Right cardiac atrium (tissue), 5 donors: ENCODE measurements around the gene ZC3H11A. TPM values are rescaled to one million over a fixed set of nuclear protein-coding genes. Genes with fewer than 3 reads are reported as not detected.

Source experiments
- ATAC-seq, 2 donors: fragments of 200-7000 bp; cut with Tn5 transposase; one replicate each; pipeline versions ENCODE4 v1.8.0 to v1.9.1; 2020; ENCODE audit warnings: moderate library complexity in 2 of 2, mild to moderate bottlenecking in 1 of 2
- DNase-seq, 3 donors: peaks; one replicate each; pipeline ENCODE4 v3.0.0-alpha.2; 2020
- H3K27ac ChIP-seq: one replicate; pipeline ENCODE4 v1.5.1; 2013; ENCODE audit warnings: mild to moderate bottlenecking, low read length, control low read depth, moderate library complexity
- H3K27me3 ChIP-seq: one replicate; pipeline ENCODE4 v1.6.1; 2013; ENCODE audit not compliant: control insufficient read depth, insufficient read depth
- H3K4me1 ChIP-seq: one replicate; pipeline ENCODE4 v1.6.1; 2013; ENCODE audit warnings: low read length; ENCODE audit not compliant: control insufficient read depth, insufficient read depth
- H3K4me3 ChIP-seq: one replicate; pipeline ENCODE4 v1.5.1; 2013; ENCODE audit warnings: low read length, control low read depth
- H3K9me3 ChIP-seq: one replicate; pipeline ENCODE4 v1.6.1; 2013; ENCODE audit warnings: low read length; ENCODE audit not compliant: control insufficient read depth
- WGBS: extraction: QIAGEN DNeasy Blood & Tissue Kit; methylation state at CpG from one replicate; pipeline ENCODE4 v1.1.7; 2013; 5-methylcytosine and 5-hydroxymethylcytosine counted together
- intact Hi-C, 4 donors: fragments of 100-400 bp; cut with DNase I; formaldehyde crosslinking; loops; one replicate each; pipeline versions ENCODE4 v1.11.0 to v1.14.0; 2022 to 2023
- polyA plus RNA-seq: library from polyadenylated mRNA; stranded (reverse); fragments of 200-250 nt; gene quantifications from one replicate; pipeline ENCODE4 v1.2.3, GENCODE V29; 2013
- total RNA-seq, 4 donors: library from RNA; stranded (reverse); fragmentation: NEBNext Ultra II Directional; extraction: Animal tissue kit (Norgen Biotek cat#: 25700); gene quantifications; one replicate each; pipeline ENCODE4 v1.2.1, GENCODE V29; 2021
- donor health status: healthy with polysubstance abuse.
- donor health status: DM: no; HTN: yes; CAD: no.
- donor health status: DM: no; HTN: no; CAD: no.
- donor health status: DM: no; HTN: yes; CAD: no; lungs with severe emphysema.
- donor health status: DM: yes; HTN: yes; CAD: no.

ZC3H11A gene
- total and polyA plus RNA-seq, 5 donors: 33.4 to 56.0 (median 49.6) TPM

DNA sequence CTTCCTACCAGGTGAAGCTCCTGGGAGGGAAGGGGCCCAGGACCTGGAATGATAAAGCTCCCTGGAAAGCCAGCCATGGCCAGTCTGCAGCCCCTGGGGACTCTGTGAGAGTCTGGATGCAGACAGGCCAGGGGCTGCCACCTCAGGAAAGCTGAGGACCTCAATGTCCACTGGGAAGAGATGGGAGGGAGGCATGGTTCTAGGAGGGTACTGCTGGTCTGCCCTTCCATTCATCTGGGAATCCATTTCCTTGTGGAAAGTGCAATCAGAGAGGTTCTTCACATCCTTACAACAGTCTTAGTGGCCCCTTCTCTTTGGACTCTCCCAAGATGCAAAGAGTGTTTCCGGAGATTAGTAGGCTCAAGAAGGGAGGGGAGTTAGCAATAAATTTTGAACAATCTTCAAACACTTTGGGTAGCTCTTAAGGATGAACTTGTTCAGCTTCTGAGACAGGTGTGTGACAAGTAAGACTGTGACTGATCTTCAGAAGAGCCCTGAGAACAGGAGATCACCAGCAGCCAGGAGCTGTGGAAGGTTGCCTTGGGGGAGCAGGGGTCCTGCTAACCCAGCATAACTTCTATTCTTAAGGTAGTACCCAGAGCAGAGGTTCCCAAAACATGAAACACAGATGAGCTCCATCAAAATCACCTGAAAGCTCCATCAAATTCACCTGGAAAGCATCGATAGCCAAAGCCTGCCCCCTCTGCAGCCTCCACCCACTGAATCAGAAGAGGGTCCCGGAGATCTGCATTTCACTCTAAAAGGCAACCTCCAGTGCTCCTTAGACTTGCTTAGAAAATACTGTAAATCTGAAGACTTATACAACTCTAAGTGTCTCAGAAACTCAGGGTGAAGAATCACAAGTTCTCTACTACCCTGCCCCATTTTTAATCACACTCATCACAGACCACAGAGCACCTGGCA is 31.1 kb upstream of the ZC3H11A start:
- no peak overlapping the region for H3K27ac ChIP-seq
- no peaks in the 10 kb centered on the region for H3K27me3 ChIP-seq
- DNase-seq (no peak), ATAC-seq (no peak)
- no peaks in the 10 kb centered on the region for H3K4me1 ChIP-seq
- intact Hi-C loops: no loop called here
- no peaks in the 10 kb centered on the region for H3K9me3 ChIP-seq
- no peak overlapping the region for H3K4me3 ChIP-seq
- 89% methylated on average over 3 of the region's 3 CpGs for WGBS

DNA sequence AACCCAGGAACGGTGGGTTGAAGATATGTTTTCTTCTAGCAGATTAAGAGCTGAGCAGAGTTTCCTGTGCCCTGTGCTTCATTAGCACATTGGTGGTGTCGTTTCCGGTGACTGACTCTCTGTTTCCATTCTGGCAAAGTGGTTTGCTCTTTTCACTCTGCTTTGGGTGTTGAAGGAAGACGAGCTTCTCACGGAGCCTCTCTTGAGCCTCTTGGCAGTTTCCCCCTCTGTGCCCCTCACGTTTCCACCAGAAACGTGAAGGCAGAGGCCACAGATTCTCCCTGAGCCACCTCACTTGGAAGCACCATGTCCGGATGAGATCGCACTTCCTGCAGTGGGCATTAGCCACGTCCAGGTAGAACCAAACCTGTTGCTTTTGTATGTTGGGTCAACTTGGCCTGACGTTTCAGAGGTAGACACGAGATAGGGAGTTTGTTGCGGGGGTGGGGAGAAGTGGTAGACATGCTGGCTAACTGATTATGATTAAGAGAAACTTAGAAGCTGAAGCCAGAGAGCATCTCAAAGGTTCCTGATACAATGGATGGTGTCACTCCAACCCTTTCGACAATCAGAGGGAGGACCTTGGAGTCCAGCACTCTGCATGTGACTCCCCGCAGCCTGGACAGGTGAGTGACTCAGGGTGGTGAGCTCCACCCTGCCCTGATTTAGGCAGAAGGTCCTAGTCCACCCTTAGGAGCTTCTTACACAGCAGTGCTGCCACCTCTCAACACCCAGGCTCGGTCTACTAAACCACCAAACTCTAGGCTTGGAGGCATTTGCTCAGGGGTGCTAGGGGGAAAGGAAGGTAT is 30.2 kb upstream of the ZC3H11A start, which contains the start of gene LAX1:
TSS of gene LAX1 (plus strand) at position 155 of the 809 bp plus-strand sequence. CDS start at position 538, 383 bp downstream.
- H3K27ac ChIP-seq: no peak within 1 kb of the TSS
- no peak within 1 kb of the TSS for H3K4me3 ChIP-seq
- ATAC-seq (peak in 1 of 2 donors; percentile 48), DNase-seq (no peak)
- H3K4me1 ChIP-seq: peaks cover 4% of the 10 kb centered on the region
- intact Hi-C loops: no loop called here
- no peaks in the 10 kb centered on the region for H3K9me3 ChIP-seq
- H3K27me3 ChIP-seq: no peaks in the 10 kb centered on the region
- WGBS: 65% methylated on average over 16 of the region's 16 CpGs

DNA sequence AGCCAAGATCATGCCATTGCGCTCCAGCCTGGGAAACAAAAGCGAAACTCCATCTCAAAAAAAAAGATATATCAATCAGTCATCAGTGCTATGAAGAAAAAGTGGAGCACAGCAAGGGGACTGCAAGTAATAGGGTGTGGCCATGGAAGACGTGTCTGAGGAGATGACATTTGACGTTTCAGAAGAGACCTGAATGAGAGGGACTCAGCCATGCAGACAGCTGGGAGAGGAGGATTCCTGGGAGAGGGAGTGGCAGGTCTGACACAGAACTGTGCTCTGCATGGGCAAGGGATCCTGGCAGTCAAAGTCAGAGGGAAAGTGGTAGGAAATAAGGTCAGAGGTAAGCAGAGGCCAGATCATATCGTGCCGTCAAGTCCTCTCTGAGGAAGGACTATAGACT is 27.2 kb upstream of the ZC3H11A start:
- Histone ChIP-seq H3K27ac (no peak overlapping the region), H3K4me3 (no peak overlapping the region), H3K9me3 (no peaks in the 10 kb centered on the region), H3K27me3 (no peaks in the 10 kb centered on the region), H3K4me1 (peaks cover 4% of the 10 kb centered on the region)
- intact Hi-C loops: no loop called here
- no peak for DNase-seq
- no peak for ATAC-seq
- WGBS: 78% methylated on average over 6 of the region's 6 CpGs

DNA sequence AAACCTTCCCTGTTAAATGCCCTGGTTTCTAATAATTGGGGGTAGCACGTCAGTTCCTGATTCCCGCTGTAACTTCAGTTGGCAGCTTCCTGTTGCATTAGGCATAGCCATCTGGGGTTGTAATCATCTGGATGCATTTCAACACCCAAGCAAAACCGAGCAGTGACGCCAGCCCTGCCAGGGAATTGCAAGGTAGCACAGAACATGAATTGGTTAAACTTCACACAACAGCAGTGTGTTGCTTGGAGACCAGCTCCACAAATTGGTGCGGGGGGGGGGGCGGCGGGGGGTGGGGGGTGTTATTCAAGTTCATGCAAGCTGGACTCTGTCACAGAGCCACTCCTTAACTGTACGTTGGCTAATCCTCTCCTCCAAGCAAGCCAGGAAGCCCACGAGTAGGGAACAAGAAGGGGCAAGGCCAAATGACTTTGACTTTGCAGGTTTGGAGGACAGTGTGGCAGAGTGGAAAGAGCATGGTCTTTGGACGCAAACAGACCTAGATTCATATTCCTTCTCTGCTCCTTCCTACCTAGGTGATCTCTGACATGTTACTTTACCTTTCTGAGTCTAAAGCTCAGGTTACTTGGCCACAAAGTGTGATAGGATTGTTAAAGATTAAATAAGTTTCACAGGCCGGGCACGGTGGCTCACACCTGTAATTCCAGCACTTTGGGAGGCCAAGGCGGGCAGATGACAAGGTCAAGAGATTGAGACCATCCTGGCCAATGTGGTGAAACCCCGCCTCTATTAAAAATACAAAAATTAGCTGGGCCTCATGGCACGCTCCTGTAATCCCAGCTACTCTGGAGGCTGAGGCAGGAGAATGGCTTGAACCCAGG is 25.7 kb upstream of the ZC3H11A start:
- intact Hi-C loops: loop anchor here in 1 of 4 donors (10.0 kb wide), 1 partner anchor 145 kb away; the partner anchor contains the start of gene ATP2B4
- WGBS: 38% methylated on average over 15 of the region's 15 CpGs
- Histone ChIP-seq H3K4me1 (peaks cover 4% of the 10 kb centered on the region), H3K4me3 (no peak overlapping the region), H3K27me3 (no peaks in the 10 kb centered on the region), H3K9me3 (no peaks in the 10 kb centered on the region), H3K27ac (peak overlapping the region; percentile 48)
- DNase-seq (peak; percentile 74 to 82 (median 80)), ATAC-seq (peak; percentile 85 to 89)

DNA sequence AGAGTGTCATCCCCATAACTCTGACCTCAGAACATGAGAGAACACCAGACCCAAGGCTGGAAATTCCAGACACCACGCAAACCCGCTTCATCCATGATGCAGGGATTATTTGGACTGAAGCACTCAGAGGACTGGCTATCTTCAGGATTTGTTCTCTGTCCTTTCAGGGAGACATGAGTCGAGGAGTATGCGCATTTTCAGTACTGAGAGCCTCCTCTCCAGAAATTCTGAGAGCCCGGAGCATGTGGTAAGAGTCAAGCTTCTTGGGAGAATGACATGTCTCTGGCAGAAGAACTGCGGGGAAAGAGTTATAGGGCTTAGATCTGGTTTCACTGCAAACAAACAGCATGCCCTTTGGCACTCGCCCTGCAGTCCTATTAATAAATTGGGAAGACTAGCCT is 23.5 kb upstream of the ZC3H11A start:
- Histone ChIP-seq H3K4me3 (no peak overlapping the region), H3K27ac (no peak overlapping the region), H3K4me1 (peaks cover 4% of the 10 kb centered on the region), H3K9me3 (no peaks in the 10 kb centered on the region), H3K27me3 (no peaks in the 10 kb centered on the region)
- no peak for DNase-seq
- WGBS: 56% methylated on average over 7 of the region's 7 CpGs
- ATAC-seq: peak in 1 of 2 donors; percentile 7
- intact Hi-C loops: loop anchor here in 1 of 4 donors (10.0 kb wide), 1 partner anchor 147 kb away; the partner anchor contains the start of gene ATP2B4

DNA sequence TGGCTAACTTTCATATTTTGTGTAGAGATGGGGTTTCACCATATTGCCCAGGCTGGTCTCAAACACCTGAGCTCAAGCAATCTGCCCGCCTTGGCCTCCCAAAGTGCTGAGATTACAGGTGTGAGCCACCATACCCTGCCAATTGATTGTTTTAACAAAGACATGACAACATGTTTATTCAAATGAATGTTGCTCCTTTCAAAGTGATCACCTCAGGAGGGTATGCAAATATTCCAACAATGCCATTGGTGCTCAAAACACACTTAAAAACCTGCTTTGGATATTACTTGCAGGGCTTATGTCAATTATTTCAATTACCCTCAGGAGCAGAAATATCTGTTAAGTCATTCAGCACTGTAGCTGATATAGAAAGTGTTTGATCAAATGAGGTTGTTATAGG is 22.6 kb upstream of the ZC3H11A start:
- Histone ChIP-seq H3K27ac (no peak overlapping the region), H3K27me3 (no peaks in the 10 kb centered on the region), H3K4me3 (no peak overlapping the region), H3K4me1 (peaks cover 4% of the 10 kb centered on the region), H3K9me3 (no peaks in the 10 kb centered on the region)
- WGBS: 93% methylated on average over 1 of the region's 1 CpG
- DNase-seq: no peak
- no peak for ATAC-seq
- intact Hi-C loops: loop anchor here in 1 of 4 donors (10.0 kb wide), 1 partner anchor 148 kb away; the partner anchor contains the start of gene ATP2B4

DNA sequence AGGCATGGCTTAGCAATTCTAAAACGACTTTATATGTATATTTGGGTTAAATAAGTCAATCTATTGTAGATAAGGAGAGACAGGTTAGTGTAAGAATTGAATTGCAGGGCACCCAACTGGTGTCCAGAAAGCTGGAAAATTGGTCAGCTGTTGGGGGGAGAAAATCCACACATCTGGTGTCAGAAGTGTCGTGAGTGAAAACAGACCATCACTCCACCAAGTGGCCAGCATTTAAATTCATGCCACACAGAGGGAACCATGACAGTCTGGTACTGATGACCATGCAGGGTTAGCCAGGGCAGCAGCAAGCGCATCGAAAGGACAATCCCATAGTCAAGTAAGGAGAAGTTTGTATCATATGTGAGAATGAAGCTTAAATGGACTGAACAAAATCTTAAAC is 18.8 kb upstream of the ZC3H11A start:
- no peaks in the 10 kb centered on the region for H3K4me1 ChIP-seq
- WGBS: 48% methylated on average over 4 of the region's 4 CpGs
- H3K27ac ChIP-seq: no peak overlapping the region
- intact Hi-C loops: loop anchor here in 1 of 4 donors (10.0 kb wide), 1 partner anchor 152 kb away; the partner anchor contains the start of gene ATP2B4
- no peak for DNase-seq
- peak; percentile 58 to 63 for ATAC-seq
- H3K9me3 ChIP-seq: no peaks in the 10 kb centered on the region
- no peak overlapping the region for H3K4me3 ChIP-seq
- no peaks in the 10 kb centered on the region for H3K27me3 ChIP-seq

DNA sequence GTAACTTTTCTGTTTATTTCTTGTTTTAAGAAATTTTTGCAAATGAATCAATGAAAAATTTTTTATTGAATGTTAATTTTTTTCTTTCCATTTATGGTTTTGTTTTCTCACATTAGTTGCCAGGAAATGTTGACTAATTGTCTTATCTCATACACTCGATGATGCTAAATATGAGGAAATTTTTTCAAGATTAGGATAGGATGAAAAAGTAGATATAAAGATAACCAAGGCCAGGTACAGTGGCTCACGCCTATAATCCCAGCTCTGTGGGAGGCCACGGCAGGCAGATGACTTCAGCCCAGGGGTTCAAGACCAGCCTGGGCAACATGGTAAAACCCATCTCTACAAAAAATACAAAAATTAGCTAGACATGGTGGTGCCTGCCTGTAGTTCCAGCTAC is 17.8 kb upstream of the ZC3H11A start:
- Histone ChIP-seq H3K27ac (no peak overlapping the region), H3K4me1 (no peaks in the 10 kb centered on the region), H3K27me3 (no peaks in the 10 kb centered on the region), H3K4me3 (no peak overlapping the region), H3K9me3 (no peaks in the 10 kb centered on the region)
- DNase-seq (no peak), ATAC-seq (no peak)
- 76% methylated on average over 3 of the region's 3 CpGs for WGBS
- intact Hi-C loops: loop anchor here in 1 of 4 donors (10.0 kb wide), 1 partner anchor 153 kb away; the partner anchor contains the start of gene ATP2B4

DNA sequence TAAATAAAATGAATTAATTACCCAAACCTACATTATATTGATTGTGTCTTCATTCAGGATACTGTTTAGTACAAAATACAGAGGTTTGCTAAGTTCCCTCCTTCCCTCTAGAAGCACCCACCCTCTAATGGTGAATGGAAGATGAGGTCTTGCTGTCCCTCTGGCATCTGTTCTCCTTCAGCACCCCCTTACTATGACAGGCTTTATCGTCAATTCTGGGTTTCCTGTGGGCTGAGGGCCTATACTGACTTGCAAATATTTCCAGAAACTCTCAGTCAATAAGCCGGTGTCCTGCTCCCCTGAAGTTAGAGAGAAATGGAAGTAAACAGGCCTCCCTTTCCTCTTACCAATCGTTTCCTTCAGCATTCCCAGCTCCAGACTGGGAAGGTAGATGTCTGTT is 17.3 kb upstream of the ZC3H11A start:
- Histone ChIP-seq H3K4me1 (no peaks in the 10 kb centered on the region), H3K4me3 (no peak overlapping the region), H3K27me3 (no peaks in the 10 kb centered on the region), H3K9me3 (no peaks in the 10 kb centered on the region), H3K27ac (no peak overlapping the region)
- 61% methylated on average over 3 of the region's 3 CpGs for WGBS
- ATAC-seq (no peak), DNase-seq (no peak)
- intact Hi-C loops: loop anchor here in 1 of 4 donors (10.0 kb wide), 1 partner anchor 153 kb away; the partner anchor contains the start of gene ATP2B4

DNA sequence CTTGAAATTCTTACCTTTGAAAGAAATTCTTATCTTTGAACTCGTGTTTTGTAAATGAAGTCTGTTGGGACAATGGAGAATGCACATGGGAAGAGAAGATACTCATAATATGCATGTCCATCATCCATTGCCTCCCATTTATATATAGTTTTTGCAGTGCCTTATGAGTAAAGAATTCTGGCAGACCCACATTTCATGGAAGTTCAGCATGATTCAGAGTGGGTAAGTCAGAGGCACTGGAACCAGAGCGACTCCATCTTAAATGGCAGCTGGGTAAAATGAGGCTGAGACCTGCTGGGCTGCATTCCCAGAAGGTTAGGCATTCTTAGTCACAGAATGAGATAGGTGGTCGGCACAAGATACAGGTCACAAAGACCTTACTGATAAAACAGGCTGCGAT is 16.6 kb upstream of the ZC3H11A start:
- DNase-seq (no peak), ATAC-seq (no peak)
- intact Hi-C loops: loop anchor here in 1 of 4 donors (10.0 kb wide), 1 partner anchor 154 kb away; the partner anchor contains the start of gene ATP2B4
- Histone ChIP-seq H3K27ac (no peak overlapping the region), H3K4me3 (no peak overlapping the region), H3K27me3 (no peaks in the 10 kb centered on the region), H3K9me3 (no peaks in the 10 kb centered on the region), H3K4me1 (no peaks in the 10 kb centered on the region)
- 84% methylated on average over 4 of the region's 4 CpGs for WGBS
